HepG2 (cell line): ENCODE data around the gene LTK. TPM values are rescaled to one million over a fixed set of nuclear protein-coding genes. Genes with fewer than 3 reads are reported as not detected.

Experiments
- ATAC-seq: fragments of 200-7000 bp; cut with Tn5 transposase; 3 replicates; pipeline ENCODE4 v1.9.1; 2020; ENCODE audit warnings: mild to moderate bottlenecking, moderate library complexity
- BruUV-seq: library from RNA; stranded (reverse); fragments of 400-500 nt; replicated peaks from 2 replicates; lab custom pipeline; 2021; lab: Mats Ljungman, UMichigan
- CTCF ChIA-PET: fragments of 300-600 bp; formaldehyde crosslinking; extraction: SDS; loops from one replicate; lab custom pipeline; 2021; ENCODE audit warnings: low total read pairs, inconsistent platforms, low intra/inter-chr PET ratio; lab: Yijun Ruan, JAX
- POLR2A ChIA-PET: fragments of 350-600 bp; sonication (Branson Sonifier 250); formaldehyde crosslinking; loops from one replicate; lab custom pipeline; 2020; ENCODE audit warnings: antibody characterized with exemption, inconsistent platforms; lab: Yijun Ruan, JAX
- DNase-seq: peaks from one replicate; pipeline ENCODE4 v3.0.0-alpha.2; 2015; ENCODE audit warnings: low spot score
- FAIRE-seq: peaks from 3 replicates; lab custom pipeline; 2011; peaks lifted over from hg19 to GRCh38; lab: Jason Lieb, UNC
- H2AFZ ChIP-seq: one replicate; pipeline ENCODE4 v1.6.1; 2011; ENCODE audit warnings: low read length, inconsistent platforms
- H3K27ac ChIP-seq: fragments of 300-600 bp; 3 replicates; pipeline ENCODE4 v1.8.0; 2011; ENCODE audit warnings: mixed run types, mild to moderate bottlenecking, mixed read lengths, low read length, inconsistent platforms; ENCODE audit not compliant: insufficient read depth; ENCODE audit errors: extremely low read length
- H3K27me3 ChIP-seq, 2 experiments: fragments of 200-600 bp in 1 of 2; 2 replicates in 1 of 2; 3 replicates in 1 of 2; pipeline versions ENCODE4 v1.6.0 to v1.8.0; 2011; ENCODE audit warnings: low read length in 2 of 2, mild to moderate bottlenecking in 2 of 2, moderate library complexity in 2 of 2, inconsistent platforms in 1 of 2; ENCODE audit not compliant: insufficient read depth in 2 of 2, control insufficient read depth in 1 of 2
- H3K36me3 ChIP-seq, 2 experiments: fragments of 200-600 bp in 1 of 2; replicated peaks in 1 of 2; 2 replicates in 1 of 2; 3 replicates in 1 of 2; pipeline versions ENCODE4 v1.5.1 to v1.8.0; 2011; ENCODE audit warnings: low read length in 2 of 2, inconsistent platforms in 1 of 2; ENCODE audit not compliant: insufficient read depth in 2 of 2, control insufficient read depth in 1 of 2
- H3K4me1 ChIP-seq: 2 replicates; pipeline ENCODE4 v1.5.1; 2012; ENCODE audit warnings: low read length, inconsistent platforms; ENCODE audit not compliant: insufficient read depth
- H3K4me2 ChIP-seq: 2 replicates; pipeline ENCODE4 v1.6.0; 2011; ENCODE audit warnings: low read depth, low read length, inconsistent platforms
- H3K4me3 ChIP-seq, 3 experiments: fragments of 200-600 bp in 1 of 3; sonication (generic), shearing (Covaris generic) in 1 of 3; replicated peaks in 1 of 3; 2 replicates each; pipeline ENCODE4 v1.5.1; 2011 to 2016; ENCODE audit warnings: low read length in 3 of 3, inconsistent platforms in 2 of 3, low read depth in 2 of 3, mild to moderate bottlenecking in 2 of 3, control low read depth in 1 of 3, mixed read lengths in 1 of 3; ENCODE audit not compliant: insufficient read depth in 1 of 3
- H3K79me2 ChIP-seq: one replicate; pipeline ENCODE4 v1.6.1; 2011; ENCODE audit warnings: low read length, inconsistent platforms; ENCODE audit not compliant: insufficient read depth
- H3K9ac ChIP-seq: 2 replicates; pipeline ENCODE4 v1.6.0; 2011; ENCODE audit warnings: mild to moderate bottlenecking, low read depth, low read length, inconsistent platforms; ENCODE audit not compliant: insufficient read depth
- H3K9me3 ChIP-seq: 2 replicates; pipeline ENCODE4 v1.5.1; 2012; ENCODE audit warnings: mild to moderate bottlenecking, low read length
- H4K20me1 ChIP-seq: 2 replicates; pipeline ENCODE4 v1.6.0; 2011; ENCODE audit warnings: inconsistent platforms, mild to moderate bottlenecking, low read length, moderate library complexity; ENCODE audit not compliant: insufficient read depth
- AKAP8 ChIP-seq: sonication (generic); formaldehyde crosslinking; IDR thresholded peaks from 2 replicates; pipeline ENCODE4 v1.5.1; 2020; ENCODE audit warnings: mild to moderate bottlenecking, missing genetic modification reagents
- DMAP1 ChIP-seq: IDR thresholded peaks from 2 replicates; pipeline ENCODE4 v1.6.1; 2016
- GATAD2A ChIP-seq: IDR thresholded peaks from 2 replicates; pipeline ENCODE4 v1.6.1; 2016
- HNRNPH1 ChIP-seq: fragments of 200-400 bp; formaldehyde crosslinking; optimal IDR thresholded peaks from 2 replicates; pipeline ENCODE3; 2017; ENCODE audit warnings: mild to moderate bottlenecking, low read depth, low read length
- LCORL ChIP-seq, 2 experiments: fragments of 450-650 bp in 1 of 2; sonication (generic) in 1 of 2; formaldehyde crosslinking in 1 of 2; IDR thresholded peaks; 2 replicates each; pipeline versions ENCODE4 v1.5.0 to v1.6.1; 2017 to 2020; ENCODE audit warnings: antibody characterized with exemption in 1 of 2, missing genetic modification reagents in 1 of 2
- MYNN ChIP-seq: sonication (generic); formaldehyde crosslinking; IDR thresholded peaks from 2 replicates; pipeline ENCODE4 v1.4.0; 2020; ENCODE audit warnings: mild to moderate bottlenecking, low read depth, missing genetic modification reagents
- NR2F6 ChIP-seq, 2 experiments: IDR thresholded peaks; 2 replicates each; pipeline ENCODE4 v1.6.1; 2016; ENCODE audit warnings: antibody characterized with exemption in 1 of 2, mild to moderate bottlenecking in 1 of 2
- POLR2AphosphoS5 ChIP-seq: IDR thresholded peaks from 2 replicates; pipeline ENCODE4 v1.6.1; 2012; ENCODE audit warnings: low read depth, low read length
- SAFB2 ChIP-seq: sonication (generic); formaldehyde crosslinking; IDR thresholded peaks from 2 replicates; pipeline ENCODE4 v1.5.1; 2020; ENCODE audit warnings: missing genetic modification reagents, low read depth, mild to moderate bottlenecking, borderline replicate concordance
- SRSF1 ChIP-seq: fragments of 200-400 bp; formaldehyde crosslinking; optimal IDR thresholded peaks from 2 replicates; pipeline ENCODE3; 2017; ENCODE audit warnings: mild to moderate bottlenecking, low read depth, low read length, moderate library complexity
- ZNF101 ChIP-seq: sonication (generic); formaldehyde crosslinking; IDR thresholded peaks from 2 replicates; pipeline ENCODE4 v1.4.0; 2020; ENCODE audit warnings: mild to moderate bottlenecking, low read depth, missing genetic modification reagents, borderline replicate concordance
- ZZZ3 ChIP-seq: sonication (generic); formaldehyde crosslinking; IDR thresholded peaks from 2 replicates; pipeline ENCODE4 v1.4.0; 2020; ENCODE audit warnings: missing genetic modification reagents, mild to moderate bottlenecking, borderline replicate concordance
- WGBS: methylation state at CpG from one replicate; pipeline ENCODE4 v1.1.6; 2017; ENCODE audit warnings: low lambda C conversion rate; 5-methylcytosine and 5-hydroxymethylcytosine counted together
- in situ Hi-C: cut with HindIII; loops from 2 replicates; pipeline ENCODE4 v1.10.0; 2017; ENCODE audit warnings: low pct_unique_long_range_greater_than_20kb; ENCODE audit not compliant: extremely low pct_ligation_motif_present
- intact Hi-C: fragments of 100-400 bp; cut with micrococcal nuclease; formaldehyde crosslinking; loops from one replicate; pipeline ENCODE4 v1.10.0; 2022; ENCODE audit not compliant: unreplicated experiment
- polyA plus RNA-seq, 8 experiments: library from polyadenylated mRNA; depleted of rRNA in 3 of 8; stranded (reverse) in 7 of 8; unstranded in 1 of 8; fragments of >200 nt; fragmentation: Illumina TruSeq in 4 of 8; extraction: Trizol in 4 of 8; gene quantifications; 2 replicates each; pipeline versions ENCODE4 v1.2.1 to v1.2.3, GENCODE V29; 2011 to 2016; ENCODE audit warnings: low read depth in 4 of 8, missing spikeins in 1 of 8, mixed read lengths in 1 of 8; ENCODE audit not compliant: insufficient read depth in 1 of 8
- total RNA-seq, 5 experiments: library from RNA; depleted of rRNA; stranded (reverse); fragments of >200 nt; fragmentation: Illumina TruSeq; extraction: Trizol; gene quantifications; 2 replicates each; pipeline ENCODE4 v1.2.3, GENCODE V29; 2016; ENCODE audit warnings: low read depth in 1 of 5

Gene LTK
- total and polyA plus RNA-seq, 2 of the 13 experiments (the other 11 are each of a cell fraction or from before 2014, with no cell fraction given): 0.01 TPM; not detected in 1

DNA sequence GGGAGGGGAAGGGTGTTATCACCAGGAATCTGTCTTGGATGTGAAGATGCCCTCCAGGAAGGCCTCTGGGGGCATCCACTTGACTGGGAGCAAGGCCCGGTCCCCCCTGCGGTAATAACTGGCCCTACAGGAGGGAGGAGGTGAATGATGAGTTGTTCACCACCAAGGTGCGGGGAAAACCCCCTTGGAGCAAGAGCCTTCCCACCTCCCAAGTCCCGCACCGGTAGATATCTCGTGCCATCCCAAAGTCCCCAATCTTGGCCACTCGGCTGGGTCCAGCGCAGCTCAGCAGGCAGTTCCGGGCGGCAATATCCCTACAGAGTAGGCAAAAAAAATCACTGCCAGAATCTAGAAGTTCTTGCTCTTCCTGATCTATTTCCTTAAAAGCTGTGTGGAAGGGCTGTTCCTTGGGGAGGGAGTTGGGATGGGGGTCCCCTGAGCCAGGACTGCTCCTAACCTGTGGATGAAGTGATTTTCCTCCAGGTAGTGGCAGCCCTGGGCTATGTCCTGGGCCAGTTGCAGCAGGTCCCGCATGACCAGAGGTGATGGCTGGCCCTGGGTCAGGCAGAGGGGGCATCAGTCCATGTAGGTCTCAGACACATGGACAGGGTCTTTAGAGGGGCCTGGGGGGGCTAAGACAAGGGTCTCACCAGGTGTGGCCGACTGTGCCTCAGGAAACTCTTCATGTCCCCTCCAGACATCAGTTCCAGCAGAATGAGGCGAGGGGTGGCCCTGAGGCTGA, 8.7 kb downstream of the LTK start:
- TF ChIP-seq LCORL (IDR thresholded peaks at IDR 0.05): no peak
- no peak for TF ChIP-seq LCORL (CRISPR knock-in tag; IDR thresholded peaks at IDR 0.05)
- TF ChIP-seq HNRNPH1: no peak
- TF ChIP-seq ZNF101 (CRISPR knock-in tag): no peak
- no peak for TF ChIP-seq DMAP1
- TF ChIP-seq AKAP8 (CRISPR knock-in tag): 0 out of 2 replicates have a peak, but pooled peaks have one; percentile 25
- TF ChIP-seq POLR2AphosphoS5: 0 out of 2 replicates have a peak, but pooled peaks have one; percentile 3
- TF ChIP-seq NR2F6 (IDR thresholded peaks at IDR 0.05): no peak
- no peak for TF ChIP-seq NR2F6 (CRISPR knock-in tag; IDR thresholded peaks at IDR 0.05)
- TF ChIP-seq MYNN: no peak
- TF ChIP-seq ZZZ3 (CRISPR knock-in tag): no peak
- no peak for TF ChIP-seq GATAD2A (CRISPR knock-in tag)
- no peak for TF ChIP-seq SAFB2
- no peak for TF ChIP-seq SRSF1
- no peaks in the 10 kb centered on the region for H3K79me2 ChIP-seq
- FAIRE-seq (no peak), DNase-seq (no peak), ATAC-seq (peak; percentile 3; the same call in 2 of the 3 replicates)
- H2AFZ ChIP-seq: no peak overlapping the region
- intact Hi-C loops (loop anchor here (5.0 kb wide), 1 partner anchor 38 kb away; no protein-coding TSS in a partner anchor), in situ Hi-C loops (no loop called here)
- no peak overlapping the region for H3K9ac ChIP-seq
- POLR2A ChIA-PET: no interaction called here
- no peak overlapping the region for H3K4me3 ChIP-seq
- WGBS: 96% methylated on average over 10 of the region's 13 CpGs
- CTCF ChIA-PET: no interaction called here
- no peaks in the 10 kb centered on the region for H3K9me3 ChIP-seq
- no TSS peak for BruUV-seq
- no peak overlapping the region for H3K27ac ChIP-seq
- H3K4me1 ChIP-seq: no peaks in the 10 kb centered on the region
- H3K27me3 ChIP-seq: no peaks in the 10 kb centered on the region
- no peaks in the 10 kb centered on the region for H4K20me1 ChIP-seq
- H3K4me2 ChIP-seq: no peak overlapping the region
- peaks cover 8 to 20% of the 10 kb centered on the region in 2 experiments; a peak in 4 of 5 replicates for H3K36me3 ChIP-seq
